Effector memory CD4-positive, alpha-beta T cell (primary cell): Measurements from ENCODE around the gene CCNQ.

Experiments
- DNase-seq, 3 donors: peaks; one replicate each; pipeline ENCODE4 v3.0.0-alpha.2; 2020
- H3K27ac ChIP-seq: 2 replicates; pipeline ENCODE4 v1.7.0; 2013; ENCODE audit warnings: mild to moderate bottlenecking, low read length, moderate library complexity; ENCODE audit not compliant: insufficient read depth, poor library complexity, severe bottlenecking
- H3K27me3 ChIP-seq: replicated peaks from 2 replicates; pipeline ENCODE4 v1.7.0; 2013; ENCODE audit warnings: mild to moderate bottlenecking, low read length; ENCODE audit not compliant: insufficient read depth, control insufficient read depth, poor library complexity, severe bottlenecking
- H3K36me3 ChIP-seq: 2 replicates; pipeline ENCODE4 v1.7.0; 2013; ENCODE audit warnings: mild to moderate bottlenecking, low read length, moderate library complexity; ENCODE audit not compliant: control insufficient read depth, insufficient read depth
- H3K4me1 ChIP-seq: 2 replicates; pipeline ENCODE4 v1.7.0; 2013; ENCODE audit warnings: low read length, mild to moderate bottlenecking; ENCODE audit not compliant: control insufficient read depth, insufficient read depth, poor library complexity, severe bottlenecking
- H3K4me3 ChIP-seq: 2 replicates; pipeline ENCODE4 v1.7.0; 2013; ENCODE audit warnings: low read length, low read depth, mild to moderate bottlenecking; ENCODE audit not compliant: insufficient read depth, poor library complexity, severe bottlenecking
- H3K9me3 ChIP-seq: 2 replicates; pipeline ENCODE4 v1.7.0; 2013; ENCODE audit warnings: mild to moderate bottlenecking, low read length, moderate library complexity; ENCODE audit not compliant: control insufficient read depth

Gene CCNQ

GRCh38 chrX:153621949-153622598 is 23.1 kb upstream of the CCNQ start:
- no peak for DNase-seq
- no peaks in the 10 kb centered on the region for H3K36me3 ChIP-seq

DNA sequence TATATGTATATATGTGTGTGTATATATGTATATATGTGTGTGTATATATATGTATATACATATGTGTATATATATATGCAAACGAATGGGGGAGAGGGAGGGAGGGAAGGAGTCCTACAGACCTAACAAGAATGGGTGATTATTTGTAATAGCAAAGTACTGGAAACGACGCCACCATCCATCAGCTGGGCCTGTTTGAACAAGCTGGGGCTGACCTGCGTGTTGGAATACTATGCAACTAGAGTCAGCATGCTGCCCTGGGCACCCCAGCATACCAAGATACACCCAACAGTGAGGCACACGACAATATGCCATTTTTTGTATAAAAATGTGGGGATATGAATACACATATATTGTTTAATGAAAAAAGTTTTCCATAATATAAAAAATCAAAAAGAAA is 21.6 kb upstream of the CCNQ start:
- no peak overlapping the region for H3K27ac ChIP-seq
- H3K27me3 ChIP-seq: no peaks in the 10 kb centered on the region
- no peak for DNase-seq
- no peaks in the 10 kb centered on the region for H3K4me1 ChIP-seq
- H3K9me3 ChIP-seq: no peaks in the 10 kb centered on the region
- H3K4me3 ChIP-seq: no peak overlapping the region
- no peaks in the 10 kb centered on the region for H3K36me3 ChIP-seq

More at GRCh38 chrX:153621949-153622598, 23.1 kb upstream of the CCNQ start:
- Histone ChIP-seq H3K27ac (no peak overlapping the region), H3K27me3 (no peaks in the 10 kb centered on the region), H3K4me3 (no peak overlapping the region), H3K9me3 (no peaks in the 10 kb centered on the region), H3K4me1 (no peaks in the 10 kb centered on the region)

- no peak for DNase-seq
- H3K4me3 ChIP-seq: no peak overlapping the region
- no peaks in the 10 kb centered on the region for H3K9me3 ChIP-seq
- H3K36me3 ChIP-seq: no peaks in the 10 kb centered on the region
- H3K27me3 ChIP-seq: no peaks in the 10 kb centered on the region
- no peak overlapping the region for H3K27ac ChIP-seq
- no peaks in the 10 kb centered on the region for H3K4me1 ChIP-seq
Measured at GRCh38 chrX:153614818-153615217, 15.9 kb upstream of the CCNQ start.

GRCh38 chrX:153612413-153612812 is 13.5 kb upstream of the CCNQ start:
- Histone ChIP-seq H3K4me1 (no peaks in the 10 kb centered on the region), H3K9me3 (no peaks in the 10 kb centered on the region), H3K36me3 (no peaks in the 10 kb centered on the region), H3K4me3 (no peak overlapping the region), H3K27me3 (no peaks in the 10 kb centered on the region), H3K27ac (no peak overlapping the region)
- no peak for DNase-seq

- no peaks in the 10 kb centered on the region for H3K27me3 ChIP-seq
- no peak overlapping the region for H3K27ac ChIP-seq
- H3K9me3 ChIP-seq: no peaks in the 10 kb centered on the region
- no peak overlapping the region for H3K4me3 ChIP-seq
- H3K4me1 ChIP-seq: no peaks in the 10 kb centered on the region
- DNase-seq: no peak
- no peaks in the 10 kb centered on the region for H3K36me3 ChIP-seq
Measured at GRCh38 chrX:153611298-153612095, 12.6 kb upstream of the CCNQ start.

- no peaks in the 10 kb centered on the region for H3K36me3 ChIP-seq
- H3K9me3 ChIP-seq: no peaks in the 10 kb centered on the region
- peak overlapping the region; percentile 52 for H3K4me3 ChIP-seq
- H3K4me1 ChIP-seq: no peaks in the 10 kb centered on the region
- H3K27me3 ChIP-seq: no peaks in the 10 kb centered on the region
- H3K27ac ChIP-seq: no peak overlapping the region
- DNase-seq: no peak
Measured at GRCh38 chrX:153610836-153611213, 11.9 kb upstream of the CCNQ start.

GRCh38 chrX:153609917-153610835 is 11.2 kb upstream of the CCNQ start:
- peak overlapping the region; percentile 52 for H3K4me3 ChIP-seq
- H3K27ac ChIP-seq: no peak overlapping the region
- no peaks in the 10 kb centered on the region for H3K27me3 ChIP-seq
- no peaks in the 10 kb centered on the region for H3K36me3 ChIP-seq
- peak; percentile 53 to 70 (median 54) for DNase-seq
- H3K9me3 ChIP-seq: no peaks in the 10 kb centered on the region
- no peaks in the 10 kb centered on the region for H3K4me1 ChIP-seq

DNA sequence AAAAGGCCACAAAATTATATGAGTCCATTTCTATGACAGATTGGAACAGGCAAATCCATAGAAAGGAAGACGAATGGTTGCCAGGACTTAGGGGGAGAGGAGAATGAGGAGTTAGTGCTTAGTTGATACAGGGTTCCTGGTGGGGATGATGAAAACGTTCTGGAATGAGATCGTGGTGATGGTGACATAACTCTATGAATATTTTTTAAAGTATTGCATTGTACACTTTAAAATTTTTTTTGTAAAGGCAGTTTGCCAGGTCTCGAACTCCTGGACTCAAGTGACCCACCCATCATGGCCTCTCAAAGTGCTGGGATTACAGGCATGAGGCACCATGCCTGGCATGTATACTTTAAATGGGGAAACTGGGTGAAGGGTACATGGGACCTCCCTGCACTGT is 9.9 kb upstream of the CCNQ start:
- Histone ChIP-seq H3K9me3 (no peaks in the 10 kb centered on the region), H3K4me3 (no peak overlapping the region), H3K4me1 (no peaks in the 10 kb centered on the region), H3K27ac (no peak overlapping the region), H3K36me3 (no peaks in the 10 kb centered on the region), H3K27me3 (no peaks in the 10 kb centered on the region)
- no peak for DNase-seq

GRCh38 chrX:153608376-153608775 is 9.4 kb upstream of the CCNQ start:
- Histone ChIP-seq H3K36me3 (no peaks in the 10 kb centered on the region), H3K27me3 (no peaks in the 10 kb centered on the region), H3K4me1 (no peaks in the 10 kb centered on the region), H3K4me3 (no peak overlapping the region), H3K9me3 (no peaks in the 10 kb centered on the region), H3K27ac (no peak overlapping the region)
- DNase-seq: no peak
